ENCODE data around the gene ALPI.
"Not testable (repeated sequence)": the region's sequence is repeated elsewhere in the genome, so short reads cannot be mapped to it uniquely, and the experiment has no call there.

Gene ALPI

GRCh38 chr2:232455426-232456255, at the start of gene ALPI:
ALPI (plus strand) TSS chr2:232456153; CDS start chr2:232456200, 47 bp downstream.
- Histone ChIP-seq H3K9ac (no peak within 1 kb of the TSS), H4K20me1 (no peaks in the 10 kb centered on the region), H3K4me2 (no peak within 1 kb of the TSS), H3K9me3 (no peaks in the 10 kb centered on the region), H3K4me1 (no peaks in the 10 kb centered on the region), H3K27ac (no peak within 1 kb of the TSS), H3K27me3 (no peaks in the 10 kb centered on the region), H3K36me3 (no peaks in the 10 kb centered on the region), H3K4me3 (no peak within 1 kb of the TSS)
- TF ChIP-seq Cebpa-rat (IDR thresholded peaks at IDR 0.05) = no peak

GRCh38 chr2:232406556-232407310, 49.2 kb upstream of the ALPI start, which contains the start of gene ALPG:
ALPG (plus strand) TSS chr2:232406844; CDS start chr2:232406895, 51 bp downstream.
- Histone ChIP-seq H3K27me3 (no peaks in the 10 kb centered on the region), H4K20me1 (no peaks in the 10 kb centered on the region), H3K4me1 (peaks cover 56% of the 10 kb centered on the region), H3K9ac (no peak within 1 kb of the TSS), H3K4me3 (no peak within 1 kb of the TSS), H3K36me3 (no peaks in the 10 kb centered on the region), H3K27ac (0 out of 2 replicates have a peak within 1 kb of the TSS, but pooled peaks have one; percentile 13), H3K4me2 (peak within 1 kb of the TSS; percentile 45), H3K9me3 (no peaks in the 10 kb centered on the region)
- no peak for TF ChIP-seq Cebpa-rat (IDR thresholded peaks at IDR 0.05)

- not testable (repeated sequence) for H3K9ac ChIP-seq, H3K4me3 ChIP-seq, H4K20me1 ChIP-seq, H3K27ac ChIP-seq, H3K9me3 ChIP-seq, H3K36me3 ChIP-seq, H3K27me3 ChIP-seq
- H3K4me2 ChIP-seq = peak overlapping the region; percentile 45
- H3K4me1 ChIP-seq = peaks cover 60% of the 10 kb centered on the region
These were observed 48.4 kb upstream of the ALPI start for GRCh38 chr2:232407428-232408150.

DNA sequence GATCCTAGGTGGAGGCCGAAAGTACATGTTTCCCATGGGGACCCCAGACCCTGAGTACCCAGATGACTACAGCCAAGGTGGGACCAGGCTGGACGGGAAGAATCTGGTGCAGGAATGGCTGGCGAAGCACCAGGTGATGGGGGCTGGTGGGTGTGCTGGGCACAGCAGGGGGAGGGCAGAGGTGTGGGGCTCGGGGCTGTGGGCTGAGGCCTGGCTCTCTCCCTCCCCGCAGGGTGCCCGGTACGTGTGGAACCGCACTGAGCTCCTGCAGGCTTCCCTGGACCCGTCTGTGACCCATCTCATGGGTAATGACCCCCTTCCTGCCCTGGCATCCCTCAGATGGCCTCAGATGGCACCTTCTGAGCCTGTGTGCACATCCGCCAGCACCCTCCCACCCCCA, 47.7 kb upstream of the ALPI start:
- not testable (repeated sequence) for H3K9ac ChIP-seq, H3K9me3 ChIP-seq, H4K20me1 ChIP-seq, H3K4me3 ChIP-seq, H3K36me3 ChIP-seq, H3K27me3 ChIP-seq, H3K27ac ChIP-seq
- Histone ChIP-seq H3K4me2 (peak overlapping the region; percentile 45; the same call in 1 of the 2 replicates), H3K4me1 (peaks cover 67% of the 10 kb centered on the region)

DNA sequence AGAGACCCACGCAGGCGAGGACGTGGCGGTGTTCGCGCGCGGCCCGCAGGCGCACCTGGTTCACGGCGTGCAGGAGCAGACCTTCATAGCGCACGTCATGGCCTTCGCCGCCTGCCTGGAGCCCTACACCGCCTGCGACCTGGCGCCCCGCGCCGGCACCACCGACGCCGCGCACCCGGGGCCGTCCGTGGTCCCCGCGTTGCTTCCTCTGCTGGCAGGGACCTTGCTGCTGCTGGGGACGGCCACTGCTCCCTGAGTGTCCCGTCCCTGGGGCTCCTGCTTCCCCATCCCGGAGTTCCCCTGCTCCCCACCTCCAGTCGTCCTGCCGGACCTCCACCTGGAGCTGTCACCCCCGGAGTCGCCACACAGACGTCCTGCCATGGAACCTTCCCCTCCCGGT, 46.3 kb upstream of the ALPI start:
- not testable (repeated sequence) for H3K9me3 ChIP-seq, H3K36me3 ChIP-seq, H3K4me3 ChIP-seq, H4K20me1 ChIP-seq, H3K9ac ChIP-seq, H3K27ac ChIP-seq, H3K27me3 ChIP-seq
- H3K4me2 ChIP-seq = peak overlapping the region; percentile 36
- H3K4me1 ChIP-seq = peaks cover 62% of the 10 kb centered on the region

- Histone ChIP-seq H3K27me3 (no peaks in the 10 kb centered on the region), H3K9me3 (no peaks in the 10 kb centered on the region), H3K4me2 (peak overlapping the region; percentile 36), H3K27ac (no peak overlapping the region), H3K9ac (no peak overlapping the region), H3K4me1 (peaks cover 56% of the 10 kb centered on the region), H3K36me3 (no peaks in the 10 kb centered on the region), H4K20me1 (no peaks in the 10 kb centered on the region), H3K4me3 (no peak overlapping the region)
- TF ChIP-seq Cebpa-rat (IDR thresholded peaks at IDR 0.05) = no peak
These were observed 45.6 kb upstream of the ALPI start for GRCh38 chr2:232410238-232410900.

GRCh38 chr2:232411901-232412629, 43.9 kb upstream of the ALPI start:
- H3K27me3 ChIP-seq = peaks cover 6% of the 10 kb centered on the region; the same call in 1 of the 2 replicates
- no peak for TF ChIP-seq Cebpa-rat (IDR thresholded peaks at IDR 0.05)

DNA sequence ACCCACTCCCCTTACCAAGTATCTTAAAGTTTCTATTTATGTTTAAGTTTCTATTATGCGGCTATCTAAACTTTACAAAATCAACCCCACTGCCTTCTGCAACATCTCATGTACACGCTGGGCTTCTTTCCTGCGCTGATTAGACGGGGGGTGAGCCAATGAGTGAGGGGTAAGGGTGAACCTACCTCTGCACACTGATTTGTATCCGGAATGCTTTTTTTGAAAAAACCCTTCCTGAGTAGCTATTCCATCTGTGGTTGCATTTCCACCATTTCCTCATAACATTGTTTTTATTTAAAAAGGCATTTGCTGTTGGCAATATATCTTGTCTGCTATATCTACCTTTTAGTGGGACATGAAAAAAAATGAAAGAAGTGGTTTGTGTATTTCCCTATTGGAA, 43.0 kb upstream of the ALPI start:
- H3K4me2 ChIP-seq = peak overlapping the region; percentile 41
- no peaks in the 10 kb centered on the region for H4K20me1 ChIP-seq
- no peaks in the 10 kb centered on the region for H3K36me3 ChIP-seq
- H3K4me3 ChIP-seq = no peak overlapping the region
- H3K27ac ChIP-seq = no peak overlapping the region
- peaks cover 15% of the 10 kb centered on the region for H3K27me3 ChIP-seq
- peaks cover 32% of the 10 kb centered on the region for H3K4me1 ChIP-seq
- no peak overlapping the region for H3K9ac ChIP-seq
- H3K9me3 ChIP-seq = no peaks in the 10 kb centered on the region
- TF ChIP-seq Cebpa-rat (IDR thresholded peaks at IDR 0.05) = no peak

More at GRCh38 chr2:232411901-232412629, 43.9 kb upstream of the ALPI start:
- no peak overlapping the region for H3K9ac ChIP-seq
- no peak overlapping the region for H3K27ac ChIP-seq
- H3K4me3 ChIP-seq = no peak overlapping the region
- no peaks in the 10 kb centered on the region for H3K36me3 ChIP-seq
- H3K9me3 ChIP-seq = no peaks in the 10 kb centered on the region
- peak overlapping the region; percentile 41; the same call in 1 of the 2 replicates for H3K4me2 ChIP-seq
- H3K4me1 ChIP-seq = peaks cover 41% of the 10 kb centered on the region
- no peaks in the 10 kb centered on the region for H4K20me1 ChIP-seq
